Cardiac muscle cell (in vitro differentiated cells and primary cell): ENCODE results near the gene SMIM11. TPM values are rescaled to one million over a fixed set of nuclear protein-coding genes. Genes with fewer than 3 reads are reported as not detected.

Experiments
- DNase-seq, 2 donors: peaks; one replicate each; pipeline versions ENCODE4 v3.0.0 to v3.0.0-alpha.2; 2010 to 2017; ENCODE audit warnings: low read depth in 1 of 2, low spot score in 1 of 2
- H3K27ac ChIP-seq: fragments of 200-600 bp; sonication (generic); 2 replicates; pipeline ENCODE4 v1.5.1; 2016
- H3K27me3 ChIP-seq: fragments of 200-600 bp; sonication (generic); 2 replicates; pipeline ENCODE4 v1.6.0; 2016; ENCODE audit warnings: control low read depth
- H3K36me3 ChIP-seq: fragments of 200-600 bp; sonication (generic); 2 replicates; pipeline ENCODE4 v1.5.1; 2016; ENCODE audit warnings: control low read depth
- H3K4me1 ChIP-seq: fragments of 200-600 bp; sonication (generic); 2 replicates; pipeline ENCODE4 v1.8.1; 2017; ENCODE audit warnings: low read depth, mild to moderate bottlenecking, mixed run types
- H3K4me3 ChIP-seq: fragments of 200-600 bp; sonication (generic); 2 replicates; pipeline ENCODE4 v1.5.1; 2016; ENCODE audit warnings: mild to moderate bottlenecking
- H3K9me3 ChIP-seq: fragments of 200-600 bp; sonication (generic); 2 replicates; pipeline ENCODE4 v1.5.1; 2017; ENCODE audit warnings: low read depth, mild to moderate bottlenecking, control low read depth
- polyA plus RNA-seq: library from polyadenylated mRNA; unstranded; fragments of >200 nt; fragmentation: Nextera tagmentation; extraction: Ambion mirVana; gene quantifications from 2 replicates; pipeline ENCODE4 v1.2.1, GENCODE V29; 2016
- total RNA-seq: library from RNA; depleted of rRNA; stranded (reverse); fragments of >200 nt; gene quantifications from 2 replicates; pipeline ENCODE4 v1.2.3, GENCODE V29; 2016
- TF ChIP-seq, protein P1 (sequence below): IDR thresholded peaks from 2 replicates; pipeline ENCODE4 v1.5.1; 2012; ENCODE audit warnings: low read depth, mild to moderate bottlenecking, low read length

Gene SMIM11
- total and polyA plus RNA-seq, 2 experiments from 2014 or later = 11.0 to 13.9 TPM

DNA sequence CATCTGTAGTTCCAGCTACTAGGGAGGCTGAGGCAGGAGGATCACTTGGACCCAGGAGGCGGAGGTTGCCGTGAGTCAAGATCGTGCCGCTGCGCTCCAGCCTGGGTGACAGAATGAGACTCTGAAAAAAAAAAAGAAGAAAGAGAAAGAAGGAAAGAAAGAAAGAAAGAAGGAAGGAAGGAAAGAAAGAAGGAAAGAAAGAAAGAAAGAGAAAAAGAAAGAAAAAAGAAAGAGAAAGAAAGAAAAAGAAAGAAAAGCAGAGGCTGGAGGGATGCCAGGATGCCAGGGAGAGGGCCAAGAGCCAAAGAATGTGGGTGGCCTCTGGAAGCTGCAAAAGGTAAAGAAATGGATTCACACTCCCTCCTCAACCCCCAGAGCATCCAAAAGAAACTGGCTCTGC, 19.7 kb upstream of the SMIM11 start:
- Histone ChIP-seq H3K27me3 (no peaks in the 10 kb centered on the region), H3K27ac (no peak overlapping the region), H3K4me3 (no peak overlapping the region), H3K36me3 (no peaks in the 10 kb centered on the region), H3K9me3 (no peaks in the 10 kb centered on the region), H3K4me1 (no peaks in the 10 kb centered on the region)
- no peak for DNase-seq
- TF ChIP-seq, protein P1, sequence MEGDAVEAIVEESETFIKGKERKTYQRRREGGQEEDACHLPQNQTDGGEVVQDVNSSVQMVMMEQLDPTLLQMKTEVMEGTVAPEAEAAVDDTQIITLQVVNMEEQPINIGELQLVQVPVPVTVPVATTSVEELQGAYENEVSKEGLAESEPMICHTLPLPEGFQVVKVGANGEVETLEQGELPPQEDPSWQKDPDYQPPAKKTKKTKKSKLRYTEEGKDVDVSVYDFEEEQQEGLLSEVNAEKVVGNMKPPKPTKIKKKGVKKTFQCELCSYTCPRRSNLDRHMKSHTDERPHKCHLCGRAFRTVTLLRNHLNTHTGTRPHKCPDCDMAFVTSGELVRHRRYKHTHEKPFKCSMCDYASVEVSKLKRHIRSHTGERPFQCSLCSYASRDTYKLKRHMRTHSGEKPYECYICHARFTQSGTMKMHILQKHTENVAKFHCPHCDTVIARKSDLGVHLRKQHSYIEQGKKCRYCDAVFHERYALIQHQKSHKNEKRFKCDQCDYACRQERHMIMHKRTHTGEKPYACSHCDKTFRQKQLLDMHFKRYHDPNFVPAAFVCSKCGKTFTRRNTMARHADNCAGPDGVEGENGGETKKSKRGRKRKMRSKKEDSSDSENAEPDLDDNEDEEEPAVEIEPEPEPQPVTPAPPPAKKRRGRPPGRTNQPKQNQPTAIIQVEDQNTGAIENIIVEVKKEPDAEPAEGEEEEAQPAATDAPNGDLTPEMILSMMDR = no peak

DNA sequence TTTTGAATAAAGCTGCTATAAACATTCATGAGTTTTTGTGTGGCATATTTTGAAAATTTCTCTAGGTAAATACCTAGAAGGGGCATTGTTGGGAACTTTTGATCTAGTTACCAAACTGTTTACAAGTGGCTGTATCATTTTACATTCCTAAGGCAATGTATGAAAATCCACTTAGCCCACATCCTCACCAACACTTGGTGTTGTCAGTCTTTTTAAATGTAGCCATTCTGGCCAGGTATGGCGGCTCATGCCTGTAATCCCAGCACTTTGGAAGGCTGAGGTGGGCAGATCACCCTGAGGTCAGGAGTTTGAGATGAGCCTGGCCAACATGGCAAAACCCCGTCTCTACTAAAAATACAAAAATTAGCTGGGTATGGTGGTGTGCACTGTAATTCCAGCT, 17.4 kb upstream of the SMIM11 start:
- Histone ChIP-seq H3K27ac (no peak overlapping the region), H3K4me3 (no peak overlapping the region), H3K9me3 (no peaks in the 10 kb centered on the region), H3K4me1 (no peaks in the 10 kb centered on the region), H3K27me3 (no peaks in the 10 kb centered on the region), H3K36me3 (no peaks in the 10 kb centered on the region)
- no peak for DNase-seq
- TF ChIP-seq, protein P1 = no peak

DNA sequence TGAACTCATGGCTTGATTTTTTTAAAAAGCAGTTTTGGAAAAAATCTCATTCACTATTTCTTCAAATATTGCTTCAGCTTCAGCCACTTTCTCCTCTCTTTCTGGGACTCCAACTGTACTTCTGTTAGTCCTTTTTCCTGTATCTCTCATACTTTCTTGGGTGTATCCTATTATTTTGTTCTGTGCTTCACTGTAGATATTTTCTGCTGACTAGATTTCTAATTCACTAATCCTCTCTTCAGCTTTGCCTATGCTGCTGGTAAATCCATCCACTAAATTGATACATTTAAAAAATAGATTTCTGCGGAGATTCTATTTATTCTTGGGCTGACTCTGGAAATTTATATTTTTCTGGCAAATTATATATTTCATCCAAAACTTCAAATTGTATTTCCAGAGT, 16.4 kb upstream of the SMIM11 start:
- Histone ChIP-seq H3K9me3 (no peaks in the 10 kb centered on the region), H3K36me3 (no peaks in the 10 kb centered on the region), H3K4me3 (no peak overlapping the region), H3K27ac (no peak overlapping the region), H3K4me1 (no peaks in the 10 kb centered on the region), H3K27me3 (no peaks in the 10 kb centered on the region)
- DNase-seq = no peak
- TF ChIP-seq, protein P1 = no peak

DNA sequence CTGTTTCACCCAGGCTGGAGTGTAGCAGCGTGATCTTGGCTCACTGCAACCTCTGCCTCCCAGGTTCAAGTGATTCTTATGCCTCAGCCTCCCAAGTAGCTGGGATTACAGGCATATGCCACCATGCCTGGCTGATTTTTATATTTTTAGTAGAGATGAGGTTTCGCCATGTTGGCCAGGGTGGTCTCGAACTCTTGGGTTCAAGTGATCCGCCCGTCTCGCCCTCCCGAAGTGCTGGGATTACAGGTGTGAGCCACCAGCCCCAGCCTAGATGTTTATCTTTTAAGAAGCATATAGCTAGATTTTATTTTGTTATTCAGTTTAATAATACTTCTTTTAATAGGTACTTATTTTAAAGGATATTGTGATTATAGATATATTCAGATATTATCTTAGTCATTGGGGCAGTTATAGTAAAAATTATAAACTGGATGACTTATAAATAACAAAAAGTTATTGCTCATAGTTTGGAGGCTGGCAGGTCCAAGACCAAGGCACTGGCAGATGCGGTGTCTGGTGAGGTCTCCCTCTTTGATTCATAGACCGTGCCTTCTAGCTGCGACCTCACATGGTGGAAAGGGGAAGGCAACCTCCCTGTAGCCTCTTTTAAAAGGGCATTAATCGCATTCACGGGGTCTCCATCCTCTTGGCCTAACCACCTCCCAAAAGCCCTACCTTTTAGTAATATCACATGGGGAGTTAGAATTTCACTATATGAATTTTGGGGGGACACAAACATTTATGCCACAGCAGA, 14.6 kb upstream of the SMIM11 start:
- H3K36me3 ChIP-seq = no peaks in the 10 kb centered on the region
- no peak overlapping the region for H3K4me3 ChIP-seq
- H3K27ac ChIP-seq = no peak overlapping the region
- no peak for DNase-seq
- TF ChIP-seq, protein P1 = no peak
- H3K27me3 ChIP-seq = no peaks in the 10 kb centered on the region
- no peaks in the 10 kb centered on the region for H3K4me1 ChIP-seq
- H3K9me3 ChIP-seq = no peaks in the 10 kb centered on the region

DNA sequence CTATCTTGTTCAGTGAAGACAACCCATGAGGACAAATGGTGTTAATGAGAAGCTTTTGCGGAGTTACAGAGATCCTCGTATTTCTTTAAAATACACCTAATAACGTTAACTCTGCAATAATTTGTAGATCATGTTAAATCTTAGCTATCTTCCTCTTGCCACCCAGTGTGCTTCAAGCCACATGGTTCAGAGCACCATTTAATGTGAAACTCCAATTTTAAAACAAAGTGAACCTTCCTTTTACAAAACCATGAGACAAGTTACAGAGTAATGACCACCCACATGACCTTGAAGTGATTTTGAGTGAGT, 13.2 kb upstream of the SMIM11 start:
- Histone ChIP-seq H3K27me3 (no peaks in the 10 kb centered on the region), H3K36me3 (no peaks in the 10 kb centered on the region), H3K4me3 (no peak overlapping the region), H3K27ac (no peak overlapping the region), H3K9me3 (no peaks in the 10 kb centered on the region), H3K4me1 (no peaks in the 10 kb centered on the region)
- TF ChIP-seq, protein P1 = no peak
- no peak for DNase-seq
